Adipose tissue (tissue), 3 donors: Measurements from ENCODE around the gene EIF4A3. TPM values are rescaled to one million over a fixed set of nuclear protein-coding genes. Genes with fewer than 3 reads are reported as not detected.
"Not testable (repeated sequence)": the region's sequence is repeated elsewhere in the genome, so short reads cannot be mapped to it uniquely, and the experiment has no call there.

Experiments used
- H3K27ac ChIP-seq: one replicate; pipeline ENCODE4 v1.5.1; 2013; ENCODE audit warnings: low read depth, low read length
- WGBS, 3 donors: extraction: QIAGEN DNeasy Blood & Tissue Kit; methylation state at CpG; one replicate each; pipeline ENCODE4 v1.1.7; 2013; 5-methylcytosine and 5-hydroxymethylcytosine counted together
- polyA plus RNA-seq, 3 donors: library from polyadenylated mRNA; stranded (reverse); fragments of 200-250 nt; gene quantifications; one replicate each; pipeline ENCODE4 v1.2.3, GENCODE V29; 2013
- donor health status: healthy with polysubstance abuse.
- donor health status: Bipolar disorder and iron deficiency.
- donor health status: healthy.

Gene EIF4A3
- polyA plus RNA-seq, 3 donors, result 31.3 to 167 (median 94.1) TPM

GRCh38 chr17:80177986-80178595 is 31.2 kb upstream of the EIF4A3 start:
- 79 to 85% (median 84%) methylated on average over 21 of the region's 21 CpGs for WGBS, 3 donors

GRCh38 chr17:80176757-80177156 is 29.8 kb upstream of the EIF4A3 start:
- no peak overlapping the region for H3K27ac ChIP-seq
- WGBS, 3 donors, result 88 to 93% (median 92%) methylated on average over 11 of the region's 11 CpGs

More at GRCh38 chr17:80177986-80178595, 31.2 kb upstream of the EIF4A3 start:
- no peak overlapping the region for H3K27ac ChIP-seq

- 91 to 97% (median 96%) methylated on average over 6 of the region's 6 CpGs for WGBS, 3 donors
Observed at GRCh38 chr17:80173916-80174315, 27.0 kb upstream of the EIF4A3 start.

DNA sequence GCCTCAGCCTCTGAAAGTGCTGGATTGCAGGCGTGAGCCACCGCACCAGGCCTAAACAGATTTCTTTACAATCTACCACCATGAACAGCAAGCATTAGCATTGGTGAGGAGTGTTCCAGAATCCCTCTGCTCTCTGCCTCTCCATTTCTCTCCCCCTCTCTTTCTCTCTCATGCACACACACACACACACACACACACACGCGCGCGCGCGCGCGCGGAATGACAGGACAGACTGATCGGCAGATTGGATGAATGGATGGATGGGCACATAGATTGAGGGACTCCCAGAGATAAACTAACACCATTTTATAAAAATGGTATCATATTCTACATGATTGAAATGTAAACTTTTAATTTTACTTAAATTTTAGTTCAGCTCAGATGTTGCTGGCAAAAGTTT is 26.2 kb upstream of the EIF4A3 start:
- no peak overlapping the region for H3K27ac ChIP-seq
- 75 to 88% (median 75%) methylated on average over 12 of the region's 12 CpGs for WGBS, 3 donors

More at GRCh38 chr17:80173916-80174315, 27.0 kb upstream of the EIF4A3 start:
- no peak overlapping the region for H3K27ac ChIP-seq

GRCh38 chr17:80171681-80172080 is 24.8 kb upstream of the EIF4A3 start:
- H3K27ac ChIP-seq, result no peak overlapping the region
- 78 to 87% (median 86%) methylated on average over 7 of the region's 7 CpGs for WGBS, 3 donors

DNA sequence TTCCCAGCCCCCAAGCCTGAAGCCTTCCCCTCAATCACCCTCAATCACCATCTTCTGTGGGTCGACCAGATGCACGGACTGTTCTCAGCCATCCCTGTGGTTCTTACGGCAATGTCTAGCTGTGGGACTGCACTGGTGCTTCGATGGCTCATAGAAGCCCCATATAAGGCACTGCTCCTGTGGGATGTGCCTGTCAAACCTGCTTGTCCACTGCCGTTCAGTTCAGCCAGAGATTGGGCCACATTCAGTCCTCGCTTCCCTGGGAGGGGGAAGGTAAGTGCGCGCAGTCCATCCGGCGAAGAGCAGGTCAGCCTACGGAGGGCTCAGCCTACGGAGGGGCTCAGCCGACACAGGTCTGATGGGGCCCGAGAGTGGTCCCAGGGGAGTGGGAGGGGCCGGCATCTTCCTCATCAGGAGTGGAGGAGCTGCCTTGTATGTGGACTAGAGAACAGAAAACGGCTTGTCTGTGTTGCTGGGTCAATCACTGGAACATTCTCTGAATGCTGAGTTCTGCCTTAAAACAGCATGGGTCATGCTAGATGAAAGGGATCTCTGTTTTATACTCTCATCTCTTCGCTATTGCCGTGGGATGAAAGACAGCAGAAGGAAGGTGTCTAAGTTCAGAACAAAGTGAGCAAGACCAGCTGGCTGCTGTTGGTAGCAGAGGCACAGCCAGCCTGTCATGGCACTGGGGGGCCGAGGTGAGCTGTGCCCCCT is 23.0 kb upstream of the EIF4A3 start, which contains the start of gene CARD14:
Gene CARD14, plus strand, starts transcription at position 247 of the 717 bp plus-strand sequence. CDS start 11,409 bp downstream, outside the sequence.
- 56 to 78% (median 66%) methylated on average over 19 of the region's 19 CpGs for WGBS, 3 donors
- H3K27ac ChIP-seq, result no peak within 1 kb of the TSS

DNA sequence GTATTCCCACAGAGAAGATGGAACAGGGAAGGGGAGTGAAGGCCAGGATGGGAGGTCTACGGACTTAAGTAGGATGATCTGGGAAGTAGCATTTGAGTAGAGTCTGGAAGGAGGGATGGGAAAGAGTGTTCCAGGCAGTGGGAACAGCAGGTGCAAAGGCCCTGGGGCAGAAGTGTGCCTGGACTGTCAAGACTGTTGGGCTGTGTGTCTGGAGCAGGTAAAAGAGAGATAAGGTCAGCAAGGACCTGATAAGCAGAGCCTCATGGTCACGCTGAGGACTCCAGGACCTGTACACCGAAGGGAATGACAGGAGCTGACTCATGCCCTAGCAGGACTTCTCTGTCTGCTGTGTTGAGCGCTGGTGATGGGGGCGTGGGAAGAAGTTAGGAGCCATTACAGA is 22.2 kb upstream of the EIF4A3 start:
- WGBS, 3 donors, result 85 to 97% (median 92%) methylated on average over 5 of the region's 5 CpGs

GRCh38 chr17:80168371-80168770 is 21.4 kb upstream of the EIF4A3 start:
- WGBS, 3 donors, result 69 to 80% (median 78%) methylated on average over 5 of the region's 5 CpGs

More for the DNA sequence above, 22.2 kb upstream of the EIF4A3 start:
- H3K27ac ChIP-seq, result no peak overlapping the region

GRCh38 chr17:80166446-80166845 is 19.5 kb upstream of the EIF4A3 start:
- 83 to 87% (median 85%) methylated on average over 6 of the region's 6 CpGs for WGBS, 3 donors
- no peak overlapping the region for H3K27ac ChIP-seq

More at GRCh38 chr17:80168371-80168770, 21.4 kb upstream of the EIF4A3 start:
- no peak overlapping the region for H3K27ac ChIP-seq

DNA sequence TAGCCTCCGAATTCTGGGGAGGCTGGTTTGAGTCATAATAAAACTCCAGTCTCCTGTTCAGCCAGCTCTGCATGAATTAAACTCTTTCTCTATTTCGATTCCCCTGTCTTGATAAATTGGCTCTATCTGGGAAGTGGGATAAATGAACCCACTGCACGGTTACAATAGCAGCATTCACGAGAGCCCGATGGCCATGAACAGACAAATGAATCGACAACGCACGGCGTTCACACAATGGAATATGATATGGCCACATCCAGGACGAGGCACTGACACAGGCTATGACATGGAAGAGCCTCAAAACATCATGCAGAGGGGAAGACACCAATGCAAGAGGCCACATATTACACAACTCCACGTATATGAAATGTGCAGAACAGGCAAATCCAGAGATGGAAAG is 17.3 kb upstream of the EIF4A3 start:
- WGBS, 3 donors, result 42 to 85% (median 78%) methylated on average over 11 of the region's 11 CpGs
- no peak overlapping the region for H3K27ac ChIP-seq

DNA sequence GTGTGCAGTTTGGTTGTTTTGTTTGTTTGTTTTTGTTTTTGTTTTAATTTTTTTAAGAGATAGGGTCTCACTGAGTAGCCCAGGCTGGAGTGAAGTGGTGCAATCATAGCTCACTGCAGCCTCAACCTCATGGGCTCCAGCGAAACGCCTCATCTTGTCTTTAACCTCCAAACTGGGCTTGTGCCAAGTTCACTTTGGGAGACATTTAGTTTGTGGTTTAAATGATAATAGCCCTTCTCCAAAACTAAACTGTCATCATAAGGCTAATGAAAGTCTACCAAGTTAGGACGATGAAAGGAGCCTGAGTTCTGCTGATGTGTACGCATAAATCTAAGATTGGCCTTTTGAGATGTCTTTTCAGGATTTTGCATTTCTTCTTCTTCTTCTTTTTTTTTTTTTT is 16.4 kb upstream of the EIF4A3 start:
- no peak overlapping the region for H3K27ac ChIP-seq
- WGBS, 3 donors, result 69 to 89% (median 78%) methylated on average over 4 of the region's 4 CpGs

DNA sequence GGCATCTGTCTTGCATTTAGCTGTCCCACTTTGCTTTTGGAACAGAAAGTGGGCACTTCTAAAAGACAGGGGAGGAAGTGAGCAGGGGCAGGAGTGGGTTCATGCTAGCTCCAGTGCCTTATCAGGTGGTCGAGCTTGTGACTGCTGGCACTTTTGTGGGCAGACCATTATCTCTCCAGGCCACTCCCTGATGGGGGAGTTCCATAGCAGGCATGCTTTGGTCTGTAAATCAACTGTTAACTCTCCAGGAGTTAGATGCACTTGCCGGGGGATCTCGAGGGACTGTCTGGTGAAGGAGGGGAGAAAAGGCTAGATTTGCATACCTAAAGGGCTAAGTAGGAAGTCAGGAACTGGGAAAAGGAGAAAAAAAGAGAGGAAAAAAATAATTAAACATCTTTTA is 13.6 kb upstream of the EIF4A3 start:
- WGBS, 3 donors, result 33 to 40% (median 35%) methylated on average over 3 of the region's 3 CpGs

GRCh38 chr17:80158846-80159245 is 11.9 kb upstream of the EIF4A3 start:
- H3K27ac ChIP-seq, result no peak overlapping the region
- 64 to 81% (median 71%) methylated on average over 2 of the region's 2 CpGs for WGBS, 3 donors

More for the DNA sequence above, 13.6 kb upstream of the EIF4A3 start:
- H3K27ac ChIP-seq, result no peak overlapping the region

GRCh38 chr17:80155600-80155999 is 8.7 kb upstream of the EIF4A3 start:
- 52 to 69% (median 64%) methylated on average over 2 of the region's 2 CpGs for WGBS, 3 donors
- not testable (repeated sequence) for H3K27ac ChIP-seq

DNA sequence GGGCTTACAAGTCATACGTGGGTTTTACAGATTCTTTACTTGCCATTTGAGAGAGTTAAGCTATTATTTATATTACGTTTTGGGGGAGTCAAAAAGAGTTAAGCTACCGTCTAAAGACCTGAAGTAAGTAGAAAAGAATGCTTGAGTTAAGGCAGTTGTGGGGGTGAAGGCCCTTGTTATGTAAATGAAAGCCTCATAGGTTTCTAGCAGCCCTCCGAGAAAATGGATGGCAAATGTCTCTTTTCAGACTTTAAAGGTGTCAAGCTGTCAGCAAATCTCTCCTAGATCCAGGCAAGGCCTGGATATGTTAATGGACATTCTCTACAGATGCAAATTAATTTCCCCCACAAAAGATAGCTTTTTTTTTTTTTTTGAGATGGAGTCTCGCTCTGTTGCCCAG is 7.2 kb upstream of the EIF4A3 start:
- no peak overlapping the region for H3K27ac ChIP-seq
- WGBS, 3 donors, result 66 to 86% (median 75%) methylated on average over 4 to 5 of the region's 5 CpGs

GRCh38 chr17:80153004-80153403 is 6.1 kb upstream of the EIF4A3 start:
- no peak overlapping the region for H3K27ac ChIP-seq
- 82 to 85% (median 83%) methylated on average over 3 of the region's 3 CpGs for WGBS, 3 donors

DNA sequence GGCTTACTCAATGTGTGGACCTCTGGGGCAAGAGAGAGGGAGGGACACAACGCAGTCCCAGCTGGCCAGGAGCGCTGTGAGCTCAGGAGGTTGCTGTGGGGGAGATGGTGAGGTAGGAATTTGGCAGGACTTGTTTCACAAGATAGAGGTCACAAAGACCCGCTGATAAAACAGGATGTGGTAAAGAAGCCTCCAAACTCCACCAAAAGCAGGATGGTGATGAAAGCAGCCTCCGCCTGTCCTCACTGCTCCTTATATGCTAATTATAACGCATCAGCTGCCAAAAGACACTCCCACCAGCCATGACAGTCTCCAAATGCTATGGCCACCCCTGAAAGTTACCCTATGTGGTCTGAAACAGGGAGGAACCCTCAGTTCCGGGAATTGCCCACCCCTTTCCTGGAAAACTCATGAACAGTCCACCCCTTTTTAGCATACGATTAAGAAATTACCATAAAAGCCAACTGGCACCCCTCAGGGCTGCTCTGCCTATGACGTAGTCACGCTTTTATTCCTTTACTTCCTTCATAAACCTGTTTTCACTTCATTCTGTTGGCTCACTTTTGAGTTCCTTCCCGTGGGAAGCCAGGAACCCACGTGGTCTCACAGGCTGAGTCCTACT is 5.3 kb upstream of the EIF4A3 start:
- WGBS, 3 donors, result 40 to 76% (median 48%) methylated on average over 11 of the region's 11 CpGs
- no peak overlapping the region for H3K27ac ChIP-seq

- 74 to 79% (median 76%) methylated on average over 5 of the region's 5 CpGs for WGBS, 3 donors
- no peak overlapping the region for H3K27ac ChIP-seq
Observed at GRCh38 chr17:80151333-80151732, 4.4 kb upstream of the EIF4A3 start.
